Endodermal cell (in vitro differentiated cells): ENCODE measurements around the gene VSTM2B. TPM values are rescaled to one million over a fixed set of nuclear protein-coding genes. Genes with fewer than 3 reads are reported as not detected.

ENCODE experiments used
- DNase-seq: peaks from one replicate; pipeline ENCODE4 v3.0.0-alpha.2; 2017
- H3K27ac ChIP-seq: 2 replicates; pipeline ENCODE4 v1.5.1; 2013; ENCODE audit warnings: mild to moderate bottlenecking, low read depth, low read length, moderate library complexity
- H3K27me3 ChIP-seq: 2 replicates; pipeline ENCODE4 v1.6.1; 2013; ENCODE audit warnings: mild to moderate bottlenecking, low read length, moderate library complexity; ENCODE audit not compliant: insufficient read depth, control insufficient read depth, poor library complexity, severe bottlenecking
- H3K36me3 ChIP-seq: 2 replicates; pipeline ENCODE4 v1.7.0; 2013; ENCODE audit warnings: mild to moderate bottlenecking, low read length, moderate library complexity; ENCODE audit not compliant: control insufficient read depth, insufficient read depth
- H3K4me1 ChIP-seq: one replicate; pipeline ENCODE4 v1.7.0; 2013; ENCODE audit warnings: low read length; ENCODE audit not compliant: control insufficient read depth, insufficient read depth
- H3K4me3 ChIP-seq: 2 replicates; pipeline ENCODE4 v1.5.1; 2013; ENCODE audit warnings: mild to moderate bottlenecking, low read length, moderate library complexity
- H3K9ac ChIP-seq: 2 replicates; pipeline ENCODE4 v1.6.1; 2013; ENCODE audit warnings: mild to moderate bottlenecking, low read length, moderate library complexity; ENCODE audit not compliant: poor library complexity, severe bottlenecking; ENCODE audit errors: extremely low read depth
- H3K9me3 ChIP-seq: 2 replicates; pipeline ENCODE4 v1.6.1; 2013; ENCODE audit warnings: mild to moderate bottlenecking, low read length, moderate library complexity; ENCODE audit not compliant: control insufficient read depth
- H3K27ac Mint-ChIP-seq: 2 replicates; pipeline ENCODE4 v1.8.0; 2020; ENCODE audit warnings: mixed read lengths
- H3K27me3 Mint-ChIP-seq: 2 replicates; pipeline ENCODE4 v1.8.0; 2021; ENCODE audit warnings: mild to moderate bottlenecking, mixed read lengths; ENCODE audit not compliant: insufficient read depth
- H3K36me3 Mint-ChIP-seq: 2 replicates; pipeline ENCODE4 v1.8.0; 2020; ENCODE audit warnings: low read depth, mixed read lengths
- H3K4me1 Mint-ChIP-seq: 2 replicates; pipeline ENCODE4 v1.8.0; 2020; ENCODE audit warnings: mixed read lengths
- H3K4me3 Mint-ChIP-seq: 2 replicates; pipeline ENCODE4 v1.8.0; 2020; ENCODE audit warnings: mild to moderate bottlenecking, moderate library complexity, mixed read lengths
- H3K9me3 Mint-ChIP-seq: 2 replicates; pipeline ENCODE4 v1.8.0; 2020; ENCODE audit warnings: mild to moderate bottlenecking, mixed read lengths
- WGBS, 2 experiments: methylation state at CpG; one replicate each; pipeline versions ENCODE4 v1.1.5 to v1.1.7; 2013; ENCODE audit warnings: missing lambda C conversion rate in 2 of 2, mixed read lengths in 1 of 2; ENCODE audit not compliant: insufficient coverage in 1 of 2, insufficient read length in 1 of 2; 5-methylcytosine and 5-hydroxymethylcytosine counted together
- total RNA-seq, 2 donors: library from RNA; stranded (reverse); fragmentation: NEBNext Ultra II Directional in 1 of 2; extraction: Animal tissue kit (Norgen Biotek cat#: 25700) in 1 of 2; gene quantifications; 2 replicates in 1 of 2; 3 replicates in 1 of 2; pipeline ENCODE4 v1.2.1, GENCODE V29; 2021
- TF ChIP-seq, protein P1 (sequence below): fragments of 200-600 bp; sonication (generic); conservative IDR thresholded peaks from 2 replicates; pipeline ENCODE4 v1.5.0; 2021; ENCODE audit warnings: antibody characterized with exemption, mild to moderate bottlenecking

The VSTM2B gene
- total RNA-seq, 2 donors from 2014 or later = 0.18 TPM; not detected in 1

DNA sequence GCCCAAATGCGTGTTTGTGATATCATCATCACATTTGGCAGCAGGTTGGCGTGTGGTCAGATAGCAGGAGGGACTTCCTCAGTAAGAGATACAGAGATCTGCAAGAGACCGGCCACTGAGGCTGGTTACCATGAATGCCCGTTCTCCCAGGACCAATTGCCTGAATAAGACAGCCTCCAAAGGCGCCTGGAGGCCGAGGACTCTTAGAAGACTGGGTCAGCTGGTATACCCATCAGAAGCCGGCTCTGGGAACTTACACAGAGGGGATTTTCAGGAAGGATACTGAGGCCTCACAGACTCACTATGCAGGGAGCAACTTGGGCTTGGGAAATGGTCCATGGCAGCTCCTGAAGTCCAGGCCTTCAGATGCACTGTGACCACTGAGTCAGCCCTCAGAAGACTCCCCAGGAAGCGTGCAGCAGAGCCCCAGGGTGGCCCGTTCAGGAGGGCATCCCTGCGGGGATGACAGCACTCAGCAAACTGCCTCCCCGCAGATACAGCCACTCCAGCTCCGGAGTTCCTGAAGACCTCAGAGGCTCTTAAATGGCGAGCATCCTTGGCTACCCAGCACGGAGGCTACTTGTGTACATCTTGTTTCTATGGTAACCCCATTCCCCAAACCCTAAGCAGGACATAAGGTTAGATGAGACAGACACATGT, 26.4 kb upstream of the VSTM2B start:
- no peaks in the 10 kb centered on the region for H3K27me3 ChIP-seq
- 85 to 90% methylated on average over 12 to 14 of the region's 14 CpGs for WGBS, 2 experiments
- Mint-ChIP-seq H3K4me1 (no peaks in the 10 kb centered on the region), H3K4me3 (no peak overlapping the region), H3K27ac (no peak overlapping the region), H3K9me3 (no peaks in the 10 kb centered on the region), H3K36me3 (no peaks in the 10 kb centered on the region), H3K27me3 (peaks cover 7% of the 10 kb centered on the region)
- H3K4me1 ChIP-seq = no peaks in the 10 kb centered on the region
- TF ChIP-seq, protein P1, sequence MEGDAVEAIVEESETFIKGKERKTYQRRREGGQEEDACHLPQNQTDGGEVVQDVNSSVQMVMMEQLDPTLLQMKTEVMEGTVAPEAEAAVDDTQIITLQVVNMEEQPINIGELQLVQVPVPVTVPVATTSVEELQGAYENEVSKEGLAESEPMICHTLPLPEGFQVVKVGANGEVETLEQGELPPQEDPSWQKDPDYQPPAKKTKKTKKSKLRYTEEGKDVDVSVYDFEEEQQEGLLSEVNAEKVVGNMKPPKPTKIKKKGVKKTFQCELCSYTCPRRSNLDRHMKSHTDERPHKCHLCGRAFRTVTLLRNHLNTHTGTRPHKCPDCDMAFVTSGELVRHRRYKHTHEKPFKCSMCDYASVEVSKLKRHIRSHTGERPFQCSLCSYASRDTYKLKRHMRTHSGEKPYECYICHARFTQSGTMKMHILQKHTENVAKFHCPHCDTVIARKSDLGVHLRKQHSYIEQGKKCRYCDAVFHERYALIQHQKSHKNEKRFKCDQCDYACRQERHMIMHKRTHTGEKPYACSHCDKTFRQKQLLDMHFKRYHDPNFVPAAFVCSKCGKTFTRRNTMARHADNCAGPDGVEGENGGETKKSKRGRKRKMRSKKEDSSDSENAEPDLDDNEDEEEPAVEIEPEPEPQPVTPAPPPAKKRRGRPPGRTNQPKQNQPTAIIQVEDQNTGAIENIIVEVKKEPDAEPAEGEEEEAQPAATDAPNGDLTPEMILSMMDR = no peak
- H3K9ac ChIP-seq = no peak overlapping the region
- DNase-seq = no peak
- no peak overlapping the region for H3K4me3 ChIP-seq
- H3K9me3 ChIP-seq = no peaks in the 10 kb centered on the region
- H3K27ac ChIP-seq = no peak overlapping the region
- no peaks in the 10 kb centered on the region for H3K36me3 ChIP-seq

DNA sequence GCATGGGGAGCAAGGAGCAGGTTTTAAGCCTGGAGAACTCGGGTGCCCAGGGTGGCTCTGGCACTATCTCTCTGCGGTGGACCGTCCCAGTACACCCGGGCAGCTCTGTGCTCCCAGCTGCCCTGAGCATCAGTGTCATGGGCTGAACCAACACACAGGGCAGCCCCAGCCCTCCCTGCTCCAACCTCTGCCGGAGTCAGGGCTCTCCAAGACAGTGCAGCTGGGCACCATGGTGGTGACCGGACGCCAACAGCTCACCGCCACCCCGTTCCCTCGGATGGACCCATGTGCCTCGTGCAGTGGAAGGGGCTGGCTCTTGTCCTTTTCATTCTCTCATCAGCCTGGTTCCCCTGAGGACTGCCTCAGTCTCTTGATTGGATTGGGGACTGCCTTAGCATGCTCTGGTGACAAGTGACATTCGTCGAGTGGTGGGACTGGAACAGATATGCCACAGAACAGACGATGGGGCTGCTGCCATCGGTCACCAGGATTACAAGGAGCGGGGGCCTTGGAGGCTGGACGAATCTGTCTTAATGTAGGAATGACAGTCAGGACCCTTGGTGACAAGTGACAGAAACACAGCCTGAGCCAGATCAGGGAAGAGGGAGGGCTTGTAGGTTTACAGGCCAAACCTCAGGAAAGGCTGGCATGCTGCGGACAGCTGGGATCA, 25.7 kb upstream of the VSTM2B start:
- H3K27me3 ChIP-seq = no peaks in the 10 kb centered on the region
- H3K4me3 ChIP-seq = no peak overlapping the region
- no peaks in the 10 kb centered on the region for H3K4me1 Mint-ChIP-seq
- H3K9me3 ChIP-seq = no peaks in the 10 kb centered on the region
- H3K36me3 ChIP-seq = no peaks in the 10 kb centered on the region
- H3K4me3 Mint-ChIP-seq = no peak overlapping the region
- no peak overlapping the region for H3K27ac Mint-ChIP-seq
- TF ChIP-seq, protein P1 = no peak
- no peaks in the 10 kb centered on the region for H3K36me3 Mint-ChIP-seq
- 92% methylated on average over 15 to 18 of the region's 18 CpGs for WGBS, 2 experiments
- peaks cover 7% of the 10 kb centered on the region for H3K27me3 Mint-ChIP-seq
- DNase-seq = no peak
- no peak overlapping the region for H3K27ac ChIP-seq
- no peaks in the 10 kb centered on the region for H3K4me1 ChIP-seq
- H3K9ac ChIP-seq = no peak overlapping the region
- no peaks in the 10 kb centered on the region for H3K9me3 Mint-ChIP-seq

DNA sequence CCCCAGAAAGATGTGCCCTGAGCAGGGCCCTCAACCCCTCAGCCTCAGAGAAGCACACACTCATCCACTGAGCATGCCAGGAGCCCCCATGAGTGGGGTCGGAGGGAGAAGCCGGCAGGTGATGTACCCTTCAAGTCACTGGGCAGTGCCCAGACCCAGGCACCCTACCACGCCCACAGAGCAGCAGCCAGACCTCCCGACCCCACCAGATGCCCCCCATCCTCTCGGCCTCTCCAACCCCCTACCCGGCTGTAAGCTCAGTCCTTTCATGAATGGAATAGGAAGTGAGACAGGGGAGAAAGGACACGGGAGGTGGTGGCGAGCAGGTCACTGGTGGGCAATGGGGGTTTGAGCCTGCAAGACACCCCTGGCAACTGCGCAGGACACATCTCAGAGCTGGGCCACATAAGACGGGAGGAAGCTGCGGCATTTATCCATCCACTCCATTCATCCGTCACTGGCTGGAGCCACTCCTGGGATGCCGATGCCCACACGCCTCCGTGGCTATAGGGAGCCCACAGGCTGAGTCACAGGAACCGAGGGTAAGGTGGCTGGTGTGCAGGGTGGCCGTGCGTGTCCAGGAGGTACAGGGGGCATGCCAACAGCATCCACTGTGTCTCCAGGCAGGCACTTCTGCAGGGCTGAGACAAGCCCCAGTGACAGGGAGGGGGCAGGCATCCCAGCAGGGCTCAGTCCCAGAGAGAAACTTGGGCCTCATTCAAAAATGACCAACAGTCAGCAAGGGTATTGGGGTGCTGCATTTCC, 23.8 kb upstream of the VSTM2B start:
- no peak overlapping the region for H3K27ac ChIP-seq
- H3K27me3 ChIP-seq = no peaks in the 10 kb centered on the region
- Mint-ChIP-seq H3K36me3 (no peaks in the 10 kb centered on the region), H3K4me1 (no peaks in the 10 kb centered on the region), H3K9me3 (no peaks in the 10 kb centered on the region), H3K27me3 (peaks cover 7% of the 10 kb centered on the region), H3K27ac (no peak overlapping the region), H3K4me3 (no peak overlapping the region)
- H3K9me3 ChIP-seq = no peaks in the 10 kb centered on the region
- no peak overlapping the region for H3K4me3 ChIP-seq
- DNase-seq = no peak
- H3K4me1 ChIP-seq = no peaks in the 10 kb centered on the region
- WGBS, 2 experiments = 93 to 100% methylated on average over 5 to 17 of the region's 18 CpGs
- no peaks in the 10 kb centered on the region for H3K36me3 ChIP-seq
- no peak overlapping the region for H3K9ac ChIP-seq
- TF ChIP-seq, protein P1 = no peak
